Esophagus squamous epithelium (tissue), 4 donors: ENCODE results near the gene PPM1A.

Experiments
- CTCF ChIP-seq, 6 experiments: fragments of 450-650 bp in 4 of 6; fragments of 200-600 bp in 2 of 6; sonication (generic) in 2 of 6; IDR thresholded peaks; one replicate each; pipeline ENCODE4 v1.5.1; 2016 to 2019; ENCODE audit warnings: antibody characterized with exemption in 6 of 6, mild to moderate bottlenecking in 4 of 6, moderate library complexity in 4 of 6
- POLR2A ChIP-seq, 4 donors: fragments of 450-650 bp; IDR thresholded peaks; one replicate each; pipeline ENCODE4 v1.6.1; 2017; ENCODE audit warnings: antibody characterized with exemption in 4 of 4, mild to moderate bottlenecking in 4 of 4, moderate library complexity in 3 of 4

GRCh38 chr14:60212503-60213371, 36.3 kb upstream of the PPM1A start:
- TF ChIP-seq POLR2A (IDR thresholded peaks at IDR 0.05) (no peak), CTCF (IDR thresholded peaks at IDR 0.05) (no peak)
